Endodermal cell (in vitro differentiated cells): Measurements from ENCODE around the gene ZNF138. TPM values are rescaled to one million over a fixed set of nuclear protein-coding genes. Genes with fewer than 3 reads are reported as not detected.
"Not testable (repeated sequence)": the region's sequence is repeated elsewhere in the genome, so short reads cannot be mapped to it uniquely, and the experiment has no call there.

Experiments
- DNase-seq: peaks from one replicate; pipeline ENCODE4 v3.0.0-alpha.2; 2017
- H3K27ac ChIP-seq: 2 replicates; pipeline ENCODE4 v1.5.1; 2013; ENCODE audit warnings: mild to moderate bottlenecking, low read depth, low read length, moderate library complexity
- H3K27me3 ChIP-seq: 2 replicates; pipeline ENCODE4 v1.6.1; 2013; ENCODE audit warnings: mild to moderate bottlenecking, low read length, moderate library complexity; ENCODE audit not compliant: insufficient read depth, control insufficient read depth, poor library complexity, severe bottlenecking
- H3K36me3 ChIP-seq: 2 replicates; pipeline ENCODE4 v1.7.0; 2013; ENCODE audit warnings: mild to moderate bottlenecking, low read length, moderate library complexity; ENCODE audit not compliant: control insufficient read depth, insufficient read depth
- H3K4me1 ChIP-seq: one replicate; pipeline ENCODE4 v1.7.0; 2013; ENCODE audit warnings: low read length; ENCODE audit not compliant: control insufficient read depth, insufficient read depth
- H3K4me3 ChIP-seq: 2 replicates; pipeline ENCODE4 v1.5.1; 2013; ENCODE audit warnings: mild to moderate bottlenecking, low read length, moderate library complexity
- H3K9ac ChIP-seq: 2 replicates; pipeline ENCODE4 v1.6.1; 2013; ENCODE audit warnings: mild to moderate bottlenecking, low read length, moderate library complexity; ENCODE audit not compliant: poor library complexity, severe bottlenecking; ENCODE audit errors: extremely low read depth
- H3K9me3 ChIP-seq: 2 replicates; pipeline ENCODE4 v1.6.1; 2013; ENCODE audit warnings: mild to moderate bottlenecking, low read length, moderate library complexity; ENCODE audit not compliant: control insufficient read depth
- H3K27ac Mint-ChIP-seq: 2 replicates; pipeline ENCODE4 v1.8.0; 2020; ENCODE audit warnings: mixed read lengths
- H3K27me3 Mint-ChIP-seq: 2 replicates; pipeline ENCODE4 v1.8.0; 2021; ENCODE audit warnings: mild to moderate bottlenecking, mixed read lengths; ENCODE audit not compliant: insufficient read depth
- H3K36me3 Mint-ChIP-seq: 2 replicates; pipeline ENCODE4 v1.8.0; 2020; ENCODE audit warnings: low read depth, mixed read lengths
- H3K4me1 Mint-ChIP-seq: 2 replicates; pipeline ENCODE4 v1.8.0; 2020; ENCODE audit warnings: mixed read lengths
- H3K4me3 Mint-ChIP-seq: 2 replicates; pipeline ENCODE4 v1.8.0; 2020; ENCODE audit warnings: mild to moderate bottlenecking, moderate library complexity, mixed read lengths
- H3K9me3 Mint-ChIP-seq: 2 replicates; pipeline ENCODE4 v1.8.0; 2020; ENCODE audit warnings: mild to moderate bottlenecking, mixed read lengths
- CTCF ChIP-seq: fragments of 200-600 bp; sonication (generic); conservative IDR thresholded peaks from 2 replicates; pipeline ENCODE4 v1.5.0; 2021; ENCODE audit warnings: antibody characterized with exemption, mild to moderate bottlenecking
- WGBS, 2 experiments: methylation state at CpG; one replicate each; pipeline versions ENCODE4 v1.1.5 to v1.1.7; 2013; ENCODE audit warnings: missing lambda C conversion rate in 2 of 2, mixed read lengths in 1 of 2; ENCODE audit not compliant: insufficient coverage in 1 of 2, insufficient read length in 1 of 2; 5-methylcytosine and 5-hydroxymethylcytosine counted together
- total RNA-seq, 2 donors: library from RNA; stranded (reverse); fragmentation: NEBNext Ultra II Directional in 1 of 2; extraction: Animal tissue kit (Norgen Biotek cat#: 25700) in 1 of 2; gene quantifications; 2 replicates in 1 of 2; 3 replicates in 1 of 2; pipeline ENCODE4 v1.2.1, GENCODE V29; 2021

Gene ZNF138
- total RNA-seq, 2 donors from 2014 or later: 28.0 to 32.9 TPM

DNA sequence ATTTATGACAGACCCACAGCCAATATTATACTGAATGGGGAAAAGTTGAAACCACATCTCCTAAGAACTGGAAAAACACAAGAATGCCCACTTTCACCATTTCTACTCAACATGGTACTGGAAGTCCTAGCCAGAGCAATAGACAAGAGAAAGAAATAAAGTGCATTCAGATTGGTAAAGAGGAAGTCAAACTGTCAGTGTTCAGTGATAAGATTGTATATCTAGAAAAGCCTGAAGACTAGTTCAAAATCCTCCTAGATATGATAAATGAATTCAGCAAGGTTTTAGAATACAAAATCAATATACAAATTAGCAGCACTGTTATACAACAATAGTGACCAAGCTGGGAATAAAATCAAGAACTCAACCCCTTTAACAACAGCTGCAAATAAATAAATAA lies 6.9 kb upstream of the ZNF138 start:
- Mint-ChIP-seq H3K27me3 (peaks cover 2% of the 10 kb centered on the region), H3K4me1 (no peaks in the 10 kb centered on the region), H3K27ac (no peak overlapping the region), H3K4me3 (no peak overlapping the region), H3K9me3 (peaks cover 49% of the 10 kb centered on the region), H3K36me3 (no peaks in the 10 kb centered on the region)
- no peak for TF ChIP-seq CTCF
- H3K9ac ChIP-seq: no peak overlapping the region
- no peaks in the 10 kb centered on the region for H3K27me3 ChIP-seq
- H3K27ac ChIP-seq: no peak overlapping the region
- H3K4me1 ChIP-seq: no peaks in the 10 kb centered on the region
- H3K36me3 ChIP-seq: no peaks in the 10 kb centered on the region
- DNase-seq: no peak
- H3K9me3 ChIP-seq: peaks cover 11% of the 10 kb centered on the region
- H3K4me3 ChIP-seq: no peak overlapping the region

- H3K27me3 ChIP-seq, H3K27ac Mint-ChIP-seq, H3K27me3 Mint-ChIP-seq, H3K36me3 Mint-ChIP-seq, H3K4me3 ChIP-seq, H3K9me3 ChIP-seq, H3K4me3 Mint-ChIP-seq, H3K36me3 ChIP-seq, H3K27ac ChIP-seq, DNase-seq, H3K4me1 ChIP-seq, H3K4me1 Mint-ChIP-seq, H3K9ac ChIP-seq: not testable (repeated sequence)
- WGBS, 2 experiments: 56 to 83% methylated on average over 4 to 11 of the region's 11 CpGs
- peaks cover 38% of the 10 kb centered on the region for H3K9me3 Mint-ChIP-seq
Measured at GRCh38 chr7:64789241-64789640, 5.0 kb upstream of the ZNF138 start.

GRCh38 chr7:64793106-64793755 lies 997 bp upstream of the ZNF138 start:
- H3K9me3 Mint-ChIP-seq: peaks cover 11% of the 10 kb centered on the region
- no peak overlapping the region for H3K27ac Mint-ChIP-seq
- H3K4me1 Mint-ChIP-seq: peaks cover 12% of the 10 kb centered on the region
- no peak for TF ChIP-seq CTCF
- H3K27me3 Mint-ChIP-seq: peaks cover 2% of the 10 kb centered on the region
- no peak for DNase-seq
- H3K9ac ChIP-seq: no peak overlapping the region
- no peak overlapping the region for H3K4me3 Mint-ChIP-seq
- H3K27me3 ChIP-seq: no peaks in the 10 kb centered on the region
- H3K36me3 Mint-ChIP-seq: peaks cover 19% of the 10 kb centered on the region
- H3K4me3 ChIP-seq: peak overlapping the region; percentile 100
- WGBS, 2 experiments: 95 to 100% methylated on average over 1 to 4 of the region's 4 CpGs
- H3K4me1 ChIP-seq: no peaks in the 10 kb centered on the region
- no peaks in the 10 kb centered on the region for H3K9me3 ChIP-seq
- peaks cover 12% of the 10 kb centered on the region for H3K36me3 ChIP-seq
- no peak overlapping the region for H3K27ac ChIP-seq

DNA sequence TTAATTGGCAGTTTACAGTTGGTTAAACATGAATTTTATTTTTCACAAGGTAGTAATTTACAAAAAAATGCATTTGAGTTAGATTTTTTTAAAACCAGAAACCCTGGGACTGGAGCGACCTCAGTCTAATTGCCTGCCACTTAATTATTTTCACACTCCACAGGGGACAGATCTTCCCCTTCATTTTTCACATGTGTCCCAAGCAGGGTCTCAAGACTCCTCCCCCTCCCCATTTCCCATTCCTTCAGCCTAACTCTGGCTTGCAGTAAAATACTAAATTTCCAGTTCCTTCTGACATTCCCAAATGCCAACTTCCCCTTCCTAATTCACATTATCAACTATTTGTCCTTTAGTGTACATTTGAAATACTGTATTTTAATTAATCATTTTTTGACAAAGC lies 948 bp downstream of the ZNF138 start:
- no peaks in the 10 kb centered on the region for H3K27me3 ChIP-seq
- H3K27ac ChIP-seq: peak overlapping the region; percentile 100
- peaks cover 14% of the 10 kb centered on the region for H3K4me1 Mint-ChIP-seq
- DNase-seq: no peak
- H3K27me3 Mint-ChIP-seq: peaks cover 2% of the 10 kb centered on the region
- peak overlapping the region; percentile 99 for H3K9ac ChIP-seq
- H3K9me3 Mint-ChIP-seq: no peaks in the 10 kb centered on the region
- peaks cover 35% of the 10 kb centered on the region for H3K36me3 Mint-ChIP-seq
- H3K27ac Mint-ChIP-seq: peak overlapping the region; percentile 100
- H3K36me3 ChIP-seq: peaks cover 29% of the 10 kb centered on the region
- 3% methylated on average over 1 of the region's 1 CpG; no CpG with 5 or more reads in 1 of the 2 experiments for WGBS, 2 experiments
- TF ChIP-seq CTCF: no peak
- H3K4me3 ChIP-seq: peak overlapping the region; percentile 100
- peak overlapping the region; percentile 99 for H3K4me3 Mint-ChIP-seq
- no peaks in the 10 kb centered on the region for H3K4me1 ChIP-seq
- peaks cover 9% of the 10 kb centered on the region for H3K9me3 ChIP-seq

- DNase-seq, H3K4me1 ChIP-seq, H3K27me3 Mint-ChIP-seq, H3K27me3 ChIP-seq, H3K27ac ChIP-seq, H3K4me3 Mint-ChIP-seq, H3K27ac Mint-ChIP-seq, H3K9me3 Mint-ChIP-seq, H3K4me3 ChIP-seq, H3K9ac ChIP-seq: not testable (repeated sequence)
- 93 to 97% methylated on average over 8 of the region's 8 CpGs for WGBS, 2 experiments
- Histone ChIP-seq H3K9me3 (peaks cover 25% of the 10 kb centered on the region), H3K36me3 (peaks cover 54% of the 10 kb centered on the region)
- Mint-ChIP-seq H3K4me1 (peaks cover 39% of the 10 kb centered on the region), H3K36me3 (peaks cover 70% of the 10 kb centered on the region)
Measured at GRCh38 chr7:64799169-64799568, 4.9 kb downstream of the ZNF138 start.
